OCI-LY7 (cell line): ENCODE results near the gene THRB.

Source experiments
- CTCF ChIP-seq: fragments of 200-600 bp; sonication (generic); conservative IDR thresholded peaks from 2 replicates; pipeline ENCODE4 v1.5.1; 2014; ENCODE audit warnings: mild to moderate bottlenecking, antibody characterized with exemption, low read length, moderate library complexity, mixed read lengths
- EZH2phosphoT487 ChIP-seq: fragments of 200-600 bp; sonication (generic); IDR thresholded peaks from 2 replicates; pipeline ENCODE4 v1.6.1; 2018; ENCODE audit warnings: low read depth, borderline replicate concordance, mild to moderate bottlenecking, mixed run types, antibody characterized with exemption, low read length, moderate library complexity, mixed read lengths

DNA sequence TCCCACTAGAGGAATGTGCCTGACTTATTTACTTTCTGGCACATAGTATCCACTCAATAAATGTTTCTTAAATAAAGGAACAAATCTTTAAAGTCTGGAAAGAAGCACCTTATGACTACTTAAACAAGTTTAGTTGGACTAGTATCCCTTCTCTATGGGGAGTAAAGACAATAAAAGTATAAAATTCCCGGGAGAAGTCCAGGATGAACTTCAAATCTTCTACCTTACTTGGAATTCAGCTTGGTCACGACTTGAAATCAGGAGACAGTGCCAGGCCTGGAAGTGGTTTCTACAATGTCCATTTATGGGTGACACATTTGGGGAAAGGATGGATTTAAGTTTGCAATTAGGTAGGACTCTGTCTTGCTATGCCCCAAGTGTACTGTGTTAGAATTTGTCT is 353.1 kb downstream of the THRB start:
- TF ChIP-seq CTCF (no peak), EZH2phosphoT487 (no peak)
